HTR-8/SVneo (cell line): Measurements from ENCODE around the gene OR51L1.
"Not testable (repeated sequence)": the region's sequence is repeated elsewhere in the genome, so short reads cannot be mapped to it uniquely, and the experiment has no call there.

ENCODE experiments used
- DNase-seq: peaks from one replicate; pipeline ENCODE4 v3.0.0; 2011; ENCODE audit warnings: low spot score, mixed read lengths; ENCODE audit not compliant: insufficient read length
- FAIRE-seq: peaks from 2 replicates; lab custom pipeline; 2011; peaks lifted over from hg19 to GRCh38; lab: Jason Lieb, UNC

OR51L1 gene, protein sequence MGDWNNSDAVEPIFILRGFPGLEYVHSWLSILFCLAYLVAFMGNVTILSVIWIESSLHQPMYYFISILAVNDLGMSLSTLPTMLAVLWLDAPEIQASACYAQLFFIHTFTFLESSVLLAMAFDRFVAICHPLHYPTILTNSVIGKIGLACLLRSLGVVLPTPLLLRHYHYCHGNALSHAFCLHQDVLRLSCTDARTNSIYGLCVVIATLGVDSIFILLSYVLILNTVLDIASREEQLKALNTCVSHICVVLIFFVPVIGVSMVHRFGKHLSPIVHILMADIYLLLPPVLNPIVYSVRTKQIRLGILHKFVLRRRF

GRCh38 chr11:4994551-4994950 is at the start of gene OR51L1:
OR51L1 (plus strand) TSS chr11:4994851; CDS start chr11:4998983, 4,132 bp downstream.
- DNase-seq (no peak), FAIRE-seq (no peak)

DNA sequence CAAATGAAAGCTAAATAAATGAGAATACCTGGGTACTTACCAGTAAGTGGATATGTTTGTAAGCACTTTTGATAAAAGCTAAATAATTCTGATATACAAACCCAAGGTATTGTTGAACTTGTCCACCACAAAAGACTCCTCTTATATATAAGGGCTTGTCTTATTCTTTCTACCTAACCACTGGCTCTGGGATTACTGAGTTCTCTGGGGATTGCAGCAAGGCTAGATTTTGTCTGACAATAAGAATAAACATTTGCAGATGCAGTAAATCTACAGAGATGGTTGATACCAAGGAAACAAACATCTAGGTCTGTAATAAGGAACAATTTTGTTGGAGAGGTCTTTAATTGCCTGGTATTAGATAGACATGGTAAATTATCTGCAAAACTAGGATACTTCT is 47.1 kb upstream of the OR51L1 start, which contains the start of gene OR51A4:
OR51A4 (minus strand) TSS at position 101 of the 400 bp plus-strand sequence. CDS start 505 bp downstream, outside the sequence.
- FAIRE-seq (no peak), DNase-seq (no peak)

GRCh38 chr11:4955613-4956012 is 39.0 kb upstream of the OR51L1 start, which contains the start of gene OR51A2:
OR51A2 (minus strand) TSS chr11:4955713; CDS start chr11:4955713, 0 bp downstream.
- not testable (repeated sequence) for DNase-seq, FAIRE-seq

DNA sequence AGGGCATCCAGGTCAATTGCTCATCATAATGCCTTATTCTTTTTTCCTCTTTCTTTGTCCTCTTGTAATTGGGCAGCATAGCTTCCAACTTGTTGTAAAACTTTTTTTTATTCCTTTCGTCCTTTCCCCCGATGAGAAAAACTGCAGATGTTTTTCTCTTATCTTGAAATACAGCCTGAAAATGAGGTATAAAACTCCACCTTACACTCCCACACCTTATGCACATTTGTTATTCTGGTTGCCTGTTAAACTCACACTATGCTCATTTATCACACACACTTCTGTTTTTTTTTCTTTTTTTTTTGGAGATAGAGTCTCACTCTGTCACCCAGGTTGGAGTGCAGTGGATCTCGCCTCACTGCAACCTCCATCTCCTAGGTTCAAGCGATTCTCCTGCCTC is 37.3 kb upstream of the OR51L1 start:
- DNase-seq (no peak), FAIRE-seq (no peak)

DNA sequence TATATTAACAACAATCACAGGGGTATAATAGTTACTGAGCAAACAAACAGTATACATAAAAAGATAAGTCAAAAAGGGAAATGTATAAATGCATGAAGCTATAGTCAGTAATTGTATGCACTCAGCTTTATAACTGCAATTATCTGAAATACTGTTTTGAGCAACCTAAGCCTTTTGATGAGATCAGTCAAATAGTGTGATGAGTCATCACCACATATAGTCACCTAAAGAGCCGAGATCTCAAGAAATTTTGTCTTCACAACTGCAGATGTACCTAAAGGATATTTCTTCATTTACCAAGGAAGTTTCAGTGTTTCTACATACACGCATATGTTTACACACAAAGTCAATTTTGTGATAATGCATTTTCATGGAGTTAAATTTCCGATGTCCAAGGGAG is 33.8 kb upstream of the OR51L1 start:
- FAIRE-seq (no peak), DNase-seq (no peak)

- FAIRE-seq: no peak
- no peak for DNase-seq
Measured at GRCh38 chr11:4962816-4963215, 31.8 kb upstream of the OR51L1 start.

DNA sequence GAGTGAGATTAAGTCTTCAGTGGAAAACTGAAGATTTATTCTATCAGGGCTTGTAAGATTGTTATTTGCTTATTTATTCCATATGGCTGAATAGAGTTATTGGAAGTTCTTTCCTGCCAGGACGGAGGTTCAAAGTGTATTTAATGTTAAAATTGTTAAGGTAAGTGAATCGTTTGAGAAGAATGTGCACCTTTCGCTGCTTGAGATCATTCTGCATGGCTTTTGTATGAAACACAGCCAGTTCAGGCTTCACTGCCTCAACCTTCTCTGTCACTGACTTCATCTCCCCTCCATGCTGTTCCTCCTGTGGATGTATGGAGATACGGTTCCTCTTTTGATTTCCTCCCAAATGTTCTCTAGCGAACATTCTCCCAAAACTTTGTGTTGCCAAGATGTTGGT is 19.2 kb upstream of the OR51L1 start:
- DNase-seq (no peak), FAIRE-seq (no peak)

- FAIRE-seq: no peak
- DNase-seq: no peak
Measured at GRCh38 chr11:4979036-4979435, 15.6 kb upstream of the OR51L1 start.

GRCh38 chr11:4982678-4983077 is 12.0 kb upstream of the OR51L1 start:
- no peak for FAIRE-seq

DNA sequence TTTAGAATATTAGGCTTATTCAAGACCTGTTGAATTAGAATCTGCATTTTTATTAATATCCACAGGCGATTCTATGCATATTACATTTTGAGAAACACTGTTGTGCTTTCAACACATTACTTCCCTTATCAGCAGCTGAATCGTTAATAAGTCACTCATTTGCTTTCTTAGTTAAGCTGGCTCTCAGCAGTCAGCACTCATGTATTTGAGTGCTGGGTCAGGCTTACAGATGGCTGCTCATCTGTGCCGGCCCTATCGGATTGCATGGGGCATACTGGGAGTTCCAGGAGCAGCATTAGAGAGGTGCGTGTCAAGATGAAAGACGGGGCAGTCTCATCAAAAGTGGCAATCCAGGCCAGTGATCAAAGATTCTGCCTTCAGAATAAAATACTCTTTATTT is 10.8 kb upstream of the OR51L1 start:
- DNase-seq (no peak), FAIRE-seq (no peak)

More at GRCh38 chr11:4982678-4983077, 12.0 kb upstream of the OR51L1 start:
- no peak for DNase-seq

GRCh38 chr11:4991060-4991459 is 3.6 kb upstream of the OR51L1 start:
- DNase-seq (no peak), FAIRE-seq (no peak)

DNA sequence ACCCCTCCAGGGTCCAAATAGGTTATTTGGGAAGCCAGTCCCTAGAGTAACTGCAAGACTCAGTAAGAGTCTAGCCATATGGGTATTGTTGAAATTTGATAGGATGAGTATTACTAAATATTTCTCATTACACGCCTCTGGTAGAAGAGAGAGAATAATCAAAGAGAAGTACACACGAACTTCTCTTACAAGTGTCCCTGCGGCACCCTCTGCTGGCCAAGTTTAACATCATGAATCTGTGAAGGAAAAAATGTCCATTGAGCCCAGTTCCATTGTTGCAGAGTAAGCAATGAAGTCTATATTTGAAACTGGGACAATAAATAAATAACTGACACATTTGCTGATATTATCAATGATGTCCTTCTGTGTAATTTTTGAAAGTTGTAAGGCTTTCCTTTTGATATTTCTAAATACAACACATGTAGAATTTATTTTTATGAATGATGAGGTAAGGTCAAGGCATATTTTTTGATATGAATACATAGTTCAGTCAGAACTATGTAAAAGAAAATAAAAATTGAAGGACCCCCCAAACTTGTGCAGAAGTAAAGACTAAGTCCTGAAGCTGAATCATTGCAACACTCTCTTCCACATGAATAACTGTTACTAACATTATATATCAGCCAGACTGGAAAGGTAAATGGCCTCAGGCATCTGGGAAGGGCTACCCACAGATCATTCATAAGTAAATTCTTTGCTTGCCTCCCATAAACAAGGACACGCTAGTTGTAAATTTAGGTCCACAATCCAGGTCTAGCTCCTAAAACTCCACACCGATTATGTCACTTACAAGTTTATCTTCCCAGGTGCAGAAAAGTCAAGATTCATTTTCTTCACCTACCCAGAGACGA is 10.0 kb downstream of the OR51L1 start:
- DNase-seq: peak; percentile 8
- no peak for FAIRE-seq

- FAIRE-seq (no peak), DNase-seq (no peak)
Measured at GRCh38 chr11:5007561-5007960, 12.9 kb downstream of the OR51L1 start.

- FAIRE-seq: no peak
- DNase-seq: no peak
Measured at GRCh38 chr11:5011254-5011653, 16.6 kb downstream of the OR51L1 start.

DNA sequence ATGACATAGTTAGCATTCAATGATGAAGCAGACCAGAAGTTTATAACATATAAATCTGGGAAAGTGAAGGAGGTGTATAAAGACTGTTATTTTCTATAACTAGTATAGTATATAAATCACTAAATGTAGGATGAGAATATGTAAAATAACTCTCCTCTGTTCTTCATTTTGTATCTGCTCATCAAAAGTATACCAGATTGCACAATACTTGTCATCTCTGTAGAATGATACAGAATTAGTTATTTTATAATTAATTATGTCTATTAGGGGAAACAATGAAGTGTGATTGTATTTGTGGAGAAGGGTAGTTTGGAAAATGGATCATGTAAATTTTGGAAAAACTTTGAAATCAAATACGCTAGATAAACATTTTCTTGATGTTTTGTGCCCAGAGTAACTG is 18.4 kb downstream of the OR51L1 start:
- DNase-seq: no peak
- FAIRE-seq: no peak

GRCh38 chr11:5021996-5022395 is 27.3 kb downstream of the OR51L1 start:
- no peak for FAIRE-seq
- DNase-seq: no peak

GRCh38 chr11:5036669-5037068 is 42.0 kb downstream of the OR51L1 start:
- DNase-seq (no peak), FAIRE-seq (no peak)

GRCh38 chr11:5037926-5038325 is 43.3 kb downstream of the OR51L1 start:
- no peak for FAIRE-seq
- no peak for DNase-seq

- FAIRE-seq (no peak), DNase-seq (no peak)
Measured at GRCh38 chr11:5038341-5038740, 43.7 kb downstream of the OR51L1 start.

DNA sequence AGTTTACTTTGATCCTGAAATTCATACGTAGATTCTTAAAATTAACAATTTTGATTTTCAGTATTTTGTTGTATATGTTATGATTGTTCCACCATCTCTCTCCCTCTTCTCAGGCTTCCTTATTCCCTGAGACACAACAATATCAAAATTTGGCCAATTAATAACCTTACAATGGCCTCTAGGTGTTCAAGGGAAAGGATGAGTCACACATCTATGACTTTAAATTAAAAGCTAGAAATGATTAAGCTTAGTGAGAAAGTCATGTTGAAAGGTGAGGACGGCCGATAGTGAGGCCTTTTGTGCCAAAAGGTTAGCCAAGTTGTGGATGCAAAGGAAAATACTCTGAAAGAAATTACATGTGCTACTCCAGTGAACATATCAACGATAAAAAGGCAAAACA is 46.2 kb downstream of the OR51L1 start:
- DNase-seq: no peak
- no peak for FAIRE-seq

- no peak for DNase-seq
- no peak for FAIRE-seq
Measured at GRCh38 chr11:5042091-5042490, 47.4 kb downstream of the OR51L1 start.
